ENCODE data around the gene QKI.

DNA sequence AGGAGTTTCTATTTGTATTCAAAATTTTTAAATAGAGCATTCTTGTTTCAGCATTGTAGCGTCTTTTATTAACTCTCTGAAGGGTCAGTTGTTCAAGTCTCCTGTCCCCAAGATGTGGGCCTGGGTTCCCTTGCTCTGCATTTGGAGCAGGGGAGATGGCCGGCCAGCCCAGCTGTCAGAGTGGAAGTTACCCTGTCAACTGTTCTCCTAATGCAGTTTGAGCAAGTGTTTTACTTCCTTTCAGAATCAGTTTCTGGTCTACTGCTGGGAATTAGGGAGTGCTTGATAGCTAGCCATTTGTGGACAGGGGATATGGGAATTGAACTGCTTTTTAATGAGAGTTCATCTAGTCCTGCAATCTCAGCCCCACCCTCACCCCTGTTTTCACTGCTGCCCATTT lies 116.6 kb downstream of the QKI start:
- no peak for TF ChIP-seq EZH2 (IDR thresholded peaks at IDR 0.05; ENCODE audit: borderline replicate concordance, low read depth, low read length, severe bottlenecking)
- TF ChIP-seq CTCF (IDR thresholded peaks at IDR 0.05; ENCODE audit: borderline replicate concordance, extremely low read depth, low read length, poor library complexity, severe bottlenecking) = no peak

Data from DND-41 (cell line).